MCF 10A (cell line): ENCODE data around the gene WASF2. TPM values are rescaled to one million over a fixed set of nuclear protein-coding genes. Genes with fewer than 3 reads are reported as not detected.
"Not testable (repeated sequence)": the region's sequence is repeated elsewhere in the genome, so short reads cannot be mapped to it uniquely, and the experiment has no call there.

ENCODE experiments used
- BruUV-seq: library from RNA; stranded (reverse); fragments of 400-500 nt; replicated peaks from 2 replicates; lab custom pipeline; 2021; lab: Mats Ljungman, UMichigan
- CTCF ChIA-PET: fragments of 300-600 bp; sonication (Branson Sonifier 250); formaldehyde crosslinking; extraction: SDS; loops from one replicate; lab custom pipeline; 2021; ENCODE audit warnings: antibody characterized with exemption, inconsistent platforms; lab: Yijun Ruan, JAX
- POLR2A ChIA-PET: fragments of 300-600, 350-650 bp; sonication (Branson Sonifier 250); formaldehyde crosslinking; extraction: SDS; loops from one replicate; lab custom pipeline; 2020; ENCODE audit warnings: antibody characterized with exemption, inconsistent platforms; lab: Yijun Ruan, JAX
- DNase-seq: peaks from one replicate; pipeline ENCODE4 v3.0.0-alpha.2; 2018; ENCODE audit not compliant: unreplicated experiment
- H3K27ac Mint-ChIP-seq: one replicate; pipeline ENCODE4 v1.8.0; 2022; ENCODE audit warnings: mild to moderate bottlenecking, low read depth, mixed read lengths; ENCODE audit not compliant: unreplicated experiment
- H3K27me3 Mint-ChIP-seq: one replicate; pipeline ENCODE4 v1.8.0; 2022; ENCODE audit warnings: mixed read lengths; ENCODE audit not compliant: insufficient read depth, unreplicated experiment
- H3K36me3 Mint-ChIP-seq: one replicate; pipeline ENCODE4 v1.8.0; 2022; ENCODE audit warnings: mild to moderate bottlenecking, moderate library complexity, mixed read lengths; ENCODE audit not compliant: insufficient read depth, unreplicated experiment
- H3K4me1 Mint-ChIP-seq: one replicate; pipeline ENCODE4 v1.8.0; 2022; ENCODE audit warnings: mixed read lengths; ENCODE audit not compliant: insufficient read depth, unreplicated experiment
- H3K4me3 Mint-ChIP-seq: one replicate; pipeline ENCODE4 v1.8.0; 2022; ENCODE audit warnings: mild to moderate bottlenecking, moderate library complexity, mixed read lengths; ENCODE audit not compliant: unreplicated experiment
- H3K9me3 Mint-ChIP-seq: one replicate; pipeline ENCODE4 v1.8.0; 2022; ENCODE audit warnings: mixed read lengths; ENCODE audit not compliant: unreplicated experiment
- CTCF ChIP-seq: fragments of 200-600 bp; IDR thresholded peaks from one replicate; pipeline ENCODE4 v1.8.0; 2022; ENCODE audit warnings: antibody characterized with exemption, mild to moderate bottlenecking; ENCODE audit not compliant: unreplicated experiment
- intact Hi-C: fragments of 100-400 bp; cut with micrococcal nuclease; formaldehyde crosslinking; loops from 2 replicates; pipeline ENCODE4 v1.14.1; 2022
- total RNA-seq: library from RNA; stranded (reverse); gene quantifications from 2 replicates; pipeline ENCODE4 v1.2.3, GENCODE V29; 2022

Gene WASF2
- total RNA-seq, 1 experiment from 2014 or later, result 131 TPM

- intact Hi-C loops, result loop anchor here (1.0 to 2.0 kb wide), 3 partner anchors 22 to 87 kb away; partner anchors contain the start of gene MAP3K6
- Mint-ChIP-seq H3K9me3 (no peaks in the 10 kb centered on the region), H3K4me3 (no peak overlapping the region), H3K4me1 (peaks cover 8% of the 10 kb centered on the region), H3K27ac (no peak overlapping the region), H3K27me3 (no peaks in the 10 kb centered on the region), H3K36me3 (peaks cover 9% of the 10 kb centered on the region)
- ChIA-PET POLR2A (interaction anchor here (0.7 to 3.7 kb wide), 4 partner anchors 22 to 89 kb away, joined by 3 to 23 read pairs (median 6); partner anchors contain the start of gene MAP3K6), CTCF (interaction anchor here (0.6 to 12.0 kb wide), 25 partner anchors 8 to 353 kb away, joined by 3 to 225 read pairs (median 5); partner anchors contain the start of genes MAP3K6 and SYTL1)
- DNase-seq, result peak; percentile 79
- no TSS peak for BruUV-seq
- TF ChIP-seq CTCF, result peak; percentile 75
These were observed 101.5 kb downstream of the WASF2 start for GRCh38 chr1:27388337-27389005.

DNA sequence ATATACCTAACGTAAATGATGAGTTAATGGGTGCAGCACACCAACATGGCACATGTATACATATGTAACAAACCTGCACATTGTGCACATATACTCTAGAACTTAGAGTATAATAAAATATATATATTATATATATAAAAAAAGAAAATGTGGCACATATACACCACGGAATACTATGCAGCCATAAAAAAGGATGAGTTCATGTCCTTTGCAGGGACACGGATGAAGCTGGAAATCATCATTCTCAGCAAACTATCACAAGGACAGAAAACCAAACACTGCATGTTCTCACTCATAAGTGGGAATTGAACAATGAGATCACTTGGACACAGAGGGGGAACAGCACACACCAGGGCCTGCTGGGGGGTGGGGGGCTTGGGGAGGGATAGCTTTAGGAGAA is 105.2 kb downstream of the WASF2 start:
- BruUV-seq, H3K27me3 Mint-ChIP-seq, intact Hi-C loops, H3K4me1 Mint-ChIP-seq, H3K9me3 Mint-ChIP-seq, DNase-seq, H3K36me3 Mint-ChIP-seq, H3K27ac Mint-ChIP-seq, H3K4me3 Mint-ChIP-seq: not testable (repeated sequence)
- CTCF ChIA-PET, result interaction anchor here (0.6 to 12.0 kb wide), 5 partner anchors 10 to 259 kb away, joined by 3 to 225 read pairs (median 8); partner anchors contain the start of gene MAP3K6
- POLR2A ChIA-PET, result interaction anchor here (4.3 kb wide), 1 partner anchor 19 kb away, joined by 29 read pairs; the partner anchor contains the start of gene MAP3K6

DNA sequence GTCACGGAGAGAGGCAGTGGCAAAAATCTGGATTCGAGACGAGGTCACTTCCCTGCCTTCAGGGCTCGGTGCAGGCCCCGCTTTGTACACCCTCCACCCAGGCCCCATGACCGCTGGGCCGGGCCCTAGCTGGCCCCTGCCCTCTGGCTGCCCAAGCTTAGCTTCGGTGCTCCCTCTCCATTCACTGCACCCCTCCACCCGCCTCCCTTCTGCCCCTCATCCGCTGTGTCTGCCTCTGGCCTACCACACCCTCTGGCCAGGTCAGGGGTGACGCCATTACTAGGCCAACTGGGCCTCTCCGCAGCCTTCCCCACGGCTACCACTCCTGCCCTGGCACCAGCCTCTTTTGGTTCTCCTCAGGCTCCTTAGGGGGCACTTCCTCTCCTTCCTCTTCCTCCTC is 106.3 kb downstream of the WASF2 start:
- Mint-ChIP-seq H3K9me3 (no peaks in the 10 kb centered on the region), H3K27me3 (no peaks in the 10 kb centered on the region), H3K27ac (no peak overlapping the region), H3K4me3 (no peak overlapping the region), H3K4me1 (peaks cover 12% of the 10 kb centered on the region), H3K36me3 (peaks cover 3% of the 10 kb centered on the region)
- no peak for DNase-seq
- ChIA-PET POLR2A (interaction anchor here (0.6 to 4.3 kb wide), 4 partner anchors 17 to 125 kb away, joined by 3 to 29 read pairs (median 4); partner anchors contain the start of gene MAP3K6), CTCF (interaction anchor here (0.7 to 12.0 kb wide), 8 partner anchors 11 to 278 kb away, joined by 3 to 225 read pairs (median 8); partner anchors contain the start of gene MAP3K6)
- no TSS peak for BruUV-seq
- intact Hi-C loops, result no loop called here
- no peak for TF ChIP-seq CTCF

DNA sequence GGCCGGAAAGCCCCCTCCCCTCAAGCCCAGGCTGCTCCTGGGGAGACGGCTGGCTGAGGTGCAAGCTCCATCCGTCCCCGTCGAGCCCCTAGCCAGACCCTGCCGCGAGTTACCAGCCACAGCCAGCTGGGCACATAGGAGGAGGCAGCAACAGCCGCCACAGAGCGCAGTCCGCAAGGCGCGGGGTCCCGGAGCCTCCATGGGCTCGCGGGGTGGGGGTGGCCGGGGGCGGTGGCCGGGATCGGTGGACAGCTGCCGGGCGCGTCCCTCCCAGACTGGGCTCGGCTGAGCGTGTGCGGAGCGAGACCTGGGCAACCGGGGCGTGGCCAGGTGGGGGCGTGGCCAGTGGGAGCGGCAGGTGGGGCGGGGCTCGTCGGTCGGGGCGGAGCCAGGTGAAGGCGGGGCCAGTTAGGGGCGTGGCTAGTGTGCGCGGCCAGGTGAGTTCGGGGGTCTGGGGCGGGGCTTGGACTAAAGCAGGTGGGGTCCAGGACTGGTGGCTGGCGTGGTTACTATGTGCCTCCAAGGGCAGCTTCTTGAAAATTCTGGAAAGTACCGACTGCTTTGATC is 106.8 kb downstream of the WASF2 start, which contains the start of gene CD164L2:
Gene CD164L2, minus strand, starts transcription at position 295 of the 567 bp plus-strand sequence. Its CDS starts 94 bp downstream, at position 201.
- no peak for TF ChIP-seq CTCF
- intact Hi-C loops, result no loop called here
- peak within 1 kb of the TSS; percentile 28 for H3K4me3 Mint-ChIP-seq
- no peaks in the 10 kb centered on the region for H3K36me3 Mint-ChIP-seq
- no peak within 1 kb of the TSS for H3K27ac Mint-ChIP-seq
- POLR2A ChIA-PET, result interaction anchor here (0.5 to 4.3 kb wide), 4 partner anchors 17 to 39 kb away, joined by 3 to 29 read pairs (median 4); partner anchors contain the start of gene MAP3K6
- H3K4me1 Mint-ChIP-seq, result peaks cover 12% of the 10 kb centered on the region
- no peaks in the 10 kb centered on the region for H3K27me3 Mint-ChIP-seq
- peak; percentile 69 for DNase-seq
- H3K9me3 Mint-ChIP-seq, result no peaks in the 10 kb centered on the region
- BruUV-seq, result no TSS peak
- CTCF ChIA-PET, result interaction anchor here (1.1 to 12.0 kb wide), 7 partner anchors 12 to 286 kb away, joined by 4 to 225 read pairs (median 8); partner anchors contain the start of gene MAP3K6
